Endothelial cell of umbilical vein (primary cell): Measurements from ENCODE around the gene CHRD. TPM values are rescaled to one million over a fixed set of nuclear protein-coding genes. Genes with fewer than 3 reads are reported as not detected.

Experiments used
- BruUV-seq: library from RNA; stranded (reverse); fragments of 400-500 nt; replicated peaks from 2 replicates; lab custom pipeline; 2021; lab: Mats Ljungman, UMichigan
- CTCF ChIA-PET: fragments of 300-600, 350-600 bp; sonication (Branson Sonifier 250); formaldehyde crosslinking; loops from one replicate; lab custom pipeline; 2021; ENCODE audit warnings: antibody characterized with exemption, inconsistent platforms; lab: Charles Lee
- POLR2A ChIA-PET: fragments of 300-600, 350-600 bp; sonication (Branson Sonifier 250); formaldehyde crosslinking; loops from one replicate; lab custom pipeline; 2021; ENCODE audit warnings: antibody characterized with exemption, inconsistent platforms; lab: Charles Lee
- DNase-seq: peaks from one replicate; pipeline ENCODE4 v3.0.0-alpha.2; 2011; ENCODE audit warnings: low read depth, low spot score
- FAIRE-seq: peaks from 2 replicates; lab custom pipeline; 2011; peaks lifted over from hg19 to GRCh38; lab: Jason Lieb, UNC
- H2AFZ ChIP-seq: 2 replicates; pipeline ENCODE4 v1.6.0; 2012; ENCODE audit warnings: low read depth, low read length, control low read depth, inconsistent platforms
- H3K27ac ChIP-seq: 2 replicates; pipeline ENCODE4 v1.5.1; 2011; ENCODE audit warnings: low read depth, mild to moderate bottlenecking, control low read depth, low read length, moderate library complexity; ENCODE audit not compliant: insufficient read depth
- H3K27me3 ChIP-seq, 2 experiments: 2 replicates each; pipeline versions ENCODE4 v1.6.0 to v1.6.1; 2011; ENCODE audit warnings: low read length in 2 of 2, mixed read lengths in 1 of 2; ENCODE audit not compliant: control insufficient read depth in 2 of 2, insufficient read depth in 2 of 2
- H3K36me3 ChIP-seq, 2 experiments: 2 replicates in 1 of 2; 3 replicates in 1 of 2; pipeline ENCODE4 v1.5.1; 2011; ENCODE audit warnings: low read length in 2 of 2, mild to moderate bottlenecking in 1 of 2, moderate library complexity in 1 of 2; ENCODE audit not compliant: control insufficient read depth in 2 of 2, insufficient read depth in 2 of 2; ENCODE audit errors: extremely low read depth in 1 of 2
- H3K4me1 ChIP-seq: 3 replicates; pipeline ENCODE4 v1.5.1; 2011; ENCODE audit warnings: mild to moderate bottlenecking, low read length; ENCODE audit not compliant: control insufficient read depth, insufficient read depth; ENCODE audit errors: extremely low read depth
- H3K4me2 ChIP-seq: 2 replicates; pipeline ENCODE4 v1.6.1; 2011; ENCODE audit warnings: low read length, control low read depth, mixed read lengths; ENCODE audit not compliant: insufficient read depth
- H3K4me3 ChIP-seq, 3 experiments: fragments of 200-600 bp in 1 of 3; sonication (generic), shearing (Covaris generic) in 1 of 3; replicated peaks in 1 of 3; 2 replicates each; pipeline ENCODE4 v1.5.1; 2011 to 2016; ENCODE audit warnings: control low read depth in 3 of 3, low read length in 3 of 3, mild to moderate bottlenecking in 2 of 3, inconsistent platforms in 1 of 3, low read depth in 1 of 3, moderate library complexity in 1 of 3; ENCODE audit not compliant: insufficient read depth in 1 of 3
- H3K79me2 ChIP-seq: 2 replicates; pipeline ENCODE4 v1.6.0; 2012; ENCODE audit warnings: low read length, inconsistent platforms; ENCODE audit not compliant: control insufficient read depth, insufficient read depth
- H3K9ac ChIP-seq: replicated peaks from 2 replicates; pipeline ENCODE3; 2011; ENCODE audit warnings: low read length, control low read depth; ENCODE audit not compliant: insufficient read depth; ENCODE audit errors: extremely low read depth
- H3K9me1 ChIP-seq: replicated peaks from 3 replicates; pipeline ENCODE4 v1.6.0; 2011; ENCODE audit warnings: mild to moderate bottlenecking, low read length; ENCODE audit not compliant: control insufficient read depth, insufficient read depth; ENCODE audit errors: extremely low read depth
- H3K9me3 ChIP-seq: replicated peaks from 2 replicates; pipeline ENCODE4 v1.5.1; 2012; ENCODE audit warnings: low read length, inconsistent platforms; ENCODE audit not compliant: control insufficient read depth, insufficient read depth
- H4K20me1 ChIP-seq: replicated peaks from 2 replicates; pipeline ENCODE3; 2011; ENCODE audit warnings: mild to moderate bottlenecking, low read length; ENCODE audit not compliant: control insufficient read depth, insufficient read depth; ENCODE audit errors: extremely low read depth
- FOS ChIP-seq: IDR thresholded peaks from 2 replicates; pipeline ENCODE4 v1.6.1; 2011; ENCODE audit warnings: mild to moderate bottlenecking, low read length, moderate library complexity, borderline replicate concordance; ENCODE audit not compliant: insufficient read depth
- GATA2 ChIP-seq: IDR thresholded peaks from 2 replicates; pipeline ENCODE4 v1.7.0; 2011; ENCODE audit warnings: low read depth, mild to moderate bottlenecking, moderate library complexity, mixed read lengths, low read length; ENCODE audit not compliant: insufficient read length, insufficient read depth
- JUN ChIP-seq: IDR thresholded peaks from 2 replicates; pipeline ENCODE4 v1.6.1; 2011; ENCODE audit warnings: borderline replicate concordance, low read depth; ENCODE audit not compliant: insufficient read length, insufficient read depth
- MYC ChIP-seq: IDR thresholded peaks from one replicate; pipeline ENCODE4 v1.6.1; 2011; ENCODE audit warnings: mild to moderate bottlenecking, low read depth, low read length
- POLR2A ChIP-seq: IDR thresholded peaks from 2 replicates; pipeline ENCODE4 v1.6.1; 2012; ENCODE audit warnings: low read depth, mild to moderate bottlenecking, control low read depth, low read length
- POLR2AphosphoS5 ChIP-seq: IDR thresholded peaks from 2 replicates; pipeline ENCODE4 v1.6.1; 2012; ENCODE audit warnings: low read depth, mild to moderate bottlenecking, control low read depth, low read length, moderate library complexity; ENCODE audit not compliant: insufficient read depth
- dilution Hi-C: fragments of 300-500 bp; cut with MboI; formaldehyde crosslinking; loops from one replicate; pipeline ENCODE4 v1.15.0; 2019; ENCODE audit warnings: low sequenced_read_pairs; ENCODE audit not compliant: extremely low pct_ligation_motif_present
- intact Hi-C: fragments of 100-400 bp; cut with micrococcal nuclease; formaldehyde crosslinking; loops from one replicate; pipeline ENCODE4 v1.10.0; 2022
- polyA plus RNA-seq, 4 experiments: library from polyadenylated mRNA; depleted of rRNA in 3 of 4; stranded (reverse) in 3 of 4; unstranded in 1 of 4; fragments of >200 nt; gene quantifications; 2 replicates each; pipeline versions ENCODE4 v1.2.1 to v1.2.3, GENCODE V29; 2011 to 2012; ENCODE audit warnings: missing spikeins in 1 of 4
- total RNA-seq: library from RNA; stranded (reverse); gene quantifications from 2 replicates; pipeline ENCODE4 v1.2.3, GENCODE V29; 2021
- TF ChIP-seq, protein P1 (sequence below): IDR thresholded peaks from 2 replicates; pipeline ENCODE4 v1.6.1; 2011; ENCODE audit not compliant: insufficient read depth, insufficient read length
- TF ChIP-seq, protein P2 (sequence below), 2 donors: IDR thresholded peaks; 1 replicate in 1 of 2; 2 replicates in 1 of 2; pipeline ENCODE4 v1.5.1; 2011; ENCODE audit warnings: low read length in 2 of 2, mild to moderate bottlenecking in 2 of 2, moderate library complexity in 2 of 2, control low read depth in 1 of 2, inconsistent platforms in 1 of 2, low read depth in 1 of 2; ENCODE audit not compliant: insufficient read depth in 1 of 2; ENCODE audit errors: extremely low read depth in 1 of 2

The CHRD gene
- total and polyA plus RNA-seq, 2 donors (not counting 3 experiments of a cell fraction or from before 2014, with no cell fraction given), result 0.40 to 0.54 TPM

DNA sequence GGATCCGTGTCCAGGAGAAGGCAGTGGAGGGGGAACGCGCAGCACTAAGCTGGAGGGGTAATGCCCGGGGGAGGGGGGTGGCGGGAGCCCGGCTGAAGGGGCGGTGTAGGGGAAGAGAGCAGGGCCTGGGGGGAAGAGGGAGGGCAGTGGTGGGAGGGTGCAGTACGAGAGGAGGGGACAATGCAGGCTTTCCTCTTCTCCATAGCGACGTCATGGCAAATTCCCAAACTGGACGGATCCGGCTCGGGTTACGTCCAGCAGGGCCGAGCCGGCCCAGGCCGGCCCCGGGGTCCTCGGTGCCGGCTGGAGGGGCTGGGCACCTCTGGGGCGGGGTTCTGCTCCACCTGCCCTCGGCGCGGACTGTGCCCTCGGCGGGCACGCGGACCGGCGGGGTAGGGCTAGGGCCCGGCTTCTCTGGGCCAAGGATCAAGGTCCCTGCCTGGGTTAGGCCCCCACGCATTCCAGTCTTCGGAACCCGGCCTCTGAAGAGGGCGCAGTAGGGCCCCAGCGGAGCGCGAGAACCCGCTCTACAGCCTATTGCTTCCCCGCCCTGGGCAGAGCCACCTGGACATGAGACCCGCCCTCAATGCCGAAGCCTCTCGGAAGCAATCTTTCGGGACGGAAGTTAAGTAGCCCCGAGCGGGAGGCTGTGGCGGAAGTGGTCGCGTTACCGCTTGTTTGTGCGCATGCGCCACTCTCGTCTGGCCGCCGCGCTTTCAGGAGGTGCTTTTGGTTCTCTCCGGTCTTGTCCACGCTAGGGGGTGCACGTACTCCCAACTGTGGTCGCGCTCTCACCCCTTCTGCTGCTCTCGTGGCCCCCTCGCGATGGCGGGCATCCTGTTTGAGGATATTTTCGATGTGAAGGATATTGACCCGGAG lies 16.9 kb upstream of the CHRD start:
- intact Hi-C loops, result loop anchor here (1.0 to 2.0 kb wide), 5 partner anchors 9 to 64 kb away; partner anchors contain the start of gene PSMD2
- FAIRE-seq (peak; percentile 99), DNase-seq (peak; percentile 96)
- Histone ChIP-seq H3K9me3 (no peaks in the 10 kb centered on the region), H3K4me1 (peaks cover 17% of the 10 kb centered on the region), H2AFZ (peak overlapping the region; percentile 24), H3K36me3 (peaks cover 4 to 8% of the 10 kb centered on the region in 2 experiments), H3K4me3 (peak overlapping the region; percentile 38 to 87 (median 59)), H3K79me2 (peaks cover 21% of the 10 kb centered on the region), H3K4me2 (peak overlapping the region; percentile 40), H3K9me1 (no peaks in the 10 kb centered on the region), H3K27ac (peak overlapping the region; percentile 86), H3K27me3 (no peaks in the 10 kb centered on the region), H4K20me1 (no peaks in the 10 kb centered on the region), H3K9ac (peak overlapping the region; percentile 90)
- dilution Hi-C loops, result no loop called here
- TF ChIP-seq FOS (no peak), MYC (peak; percentile 7), GATA2 (no peak), POLR2AphosphoS5 (peak; percentile 86), POLR2A (peak; percentile 87), JUN (no peak)
- TF ChIP-seq, protein P1, sequence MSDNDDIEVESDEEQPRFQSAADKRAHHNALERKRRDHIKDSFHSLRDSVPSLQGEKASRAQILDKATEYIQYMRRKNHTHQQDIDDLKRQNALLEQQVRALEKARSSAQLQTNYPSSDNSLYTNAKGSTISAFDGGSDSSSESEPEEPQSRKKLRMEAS, result no peak
- TF ChIP-seq, protein P2, sequence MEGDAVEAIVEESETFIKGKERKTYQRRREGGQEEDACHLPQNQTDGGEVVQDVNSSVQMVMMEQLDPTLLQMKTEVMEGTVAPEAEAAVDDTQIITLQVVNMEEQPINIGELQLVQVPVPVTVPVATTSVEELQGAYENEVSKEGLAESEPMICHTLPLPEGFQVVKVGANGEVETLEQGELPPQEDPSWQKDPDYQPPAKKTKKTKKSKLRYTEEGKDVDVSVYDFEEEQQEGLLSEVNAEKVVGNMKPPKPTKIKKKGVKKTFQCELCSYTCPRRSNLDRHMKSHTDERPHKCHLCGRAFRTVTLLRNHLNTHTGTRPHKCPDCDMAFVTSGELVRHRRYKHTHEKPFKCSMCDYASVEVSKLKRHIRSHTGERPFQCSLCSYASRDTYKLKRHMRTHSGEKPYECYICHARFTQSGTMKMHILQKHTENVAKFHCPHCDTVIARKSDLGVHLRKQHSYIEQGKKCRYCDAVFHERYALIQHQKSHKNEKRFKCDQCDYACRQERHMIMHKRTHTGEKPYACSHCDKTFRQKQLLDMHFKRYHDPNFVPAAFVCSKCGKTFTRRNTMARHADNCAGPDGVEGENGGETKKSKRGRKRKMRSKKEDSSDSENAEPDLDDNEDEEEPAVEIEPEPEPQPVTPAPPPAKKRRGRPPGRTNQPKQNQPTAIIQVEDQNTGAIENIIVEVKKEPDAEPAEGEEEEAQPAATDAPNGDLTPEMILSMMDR (IDR thresholded peaks at IDR 0.05; ENCODE audit: extremely low read depth in 1 of 2, insufficient read depth in 1 of 2, low read depth in 1 of 2, low read length in 2 of 2), result peak; percentile 55 to 71
- ChIA-PET CTCF (interaction anchor here (0.7 to 2.9 kb wide), 8 partner anchors 9 to 166 kb away, joined by 3 to 17 read pairs (median 5); no protein-coding TSS in a partner anchor), POLR2A (interaction anchor here (0.6 to 0.7 kb wide), 2 partner anchors 26 to 44 kb away, joined by 3 to 7 read pairs; partner anchors contain the start of gene FAM131A)
- BruUV-seq, result TSS peak; percentile 84
